Dendritic cell treated with granulocyte-macrophage colony-stimulating factor and Interleukin-4, amounts not matched to agents 40 ng/mL and 50 ng/mL, for 4 days (primary cell): Measurements from ENCODE around the gene WDR27.

Experiments
- H3K27ac Mint-ChIP-seq: one replicate; pipeline ENCODE4 v1.8.0; 2022; ENCODE audit warnings: mild to moderate bottlenecking, mixed read lengths
- H3K27me3 Mint-ChIP-seq: one replicate; pipeline ENCODE4 v1.8.0; 2022; ENCODE audit warnings: mild to moderate bottlenecking, mixed read lengths
- H3K36me3 Mint-ChIP-seq: one replicate; pipeline ENCODE4 v1.8.0; 2022; ENCODE audit warnings: low read depth, mixed read lengths
- H3K4me1 Mint-ChIP-seq: one replicate; pipeline ENCODE4 v1.8.0; 2022; ENCODE audit warnings: low read depth, mixed read lengths
- H3K4me3 Mint-ChIP-seq: one replicate; pipeline ENCODE4 v1.8.0; 2022; ENCODE audit warnings: mild to moderate bottlenecking, moderate library complexity, mixed read lengths
- H3K9me3 Mint-ChIP-seq: one replicate; pipeline ENCODE4 v1.8.0; 2022; ENCODE audit warnings: mixed read lengths
- intact Hi-C: fragments of 100-400 bp; cut with micrococcal nuclease; formaldehyde crosslinking; loops from one replicate; pipeline ENCODE4 v1.15.0; 2022

Gene WDR27

GRCh38 chr6:169501128-169501527, 200.7 kb downstream of the WDR27 start:
- H3K4me3 Mint-ChIP-seq = no peak overlapping the region
- intact Hi-C loops = no loop called here
- H3K9me3 Mint-ChIP-seq = peaks cover 12% of the 10 kb centered on the region
- H3K27me3 Mint-ChIP-seq = no peaks in the 10 kb centered on the region
- H3K36me3 Mint-ChIP-seq = no peaks in the 10 kb centered on the region
- H3K27ac Mint-ChIP-seq = no peak overlapping the region
- H3K4me1 Mint-ChIP-seq = no peaks in the 10 kb centered on the region

GRCh38 chr6:169500688-169501087, 201.1 kb downstream of the WDR27 start:
- Mint-ChIP-seq H3K27ac (no peak overlapping the region), H3K4me1 (no peaks in the 10 kb centered on the region), H3K36me3 (no peaks in the 10 kb centered on the region), H3K4me3 (no peak overlapping the region), H3K9me3 (peaks cover 12% of the 10 kb centered on the region), H3K27me3 (no peaks in the 10 kb centered on the region)
- intact Hi-C loops = no loop called here

- H3K27ac Mint-ChIP-seq = no peak overlapping the region
These were observed 202.0 kb downstream of the WDR27 start for GRCh38 chr6:169499848-169500247.

GRCh38 chr6:169498916-169499513, 202.8 kb downstream of the WDR27 start:
- intact Hi-C loops = no loop called here
- H3K4me1 Mint-ChIP-seq = no peaks in the 10 kb centered on the region
- no peak overlapping the region for H3K27ac Mint-ChIP-seq
- H3K4me3 Mint-ChIP-seq = no peak overlapping the region
- H3K27me3 Mint-ChIP-seq = no peaks in the 10 kb centered on the region
- H3K9me3 Mint-ChIP-seq = peaks cover 12% of the 10 kb centered on the region
- no peaks in the 10 kb centered on the region for H3K36me3 Mint-ChIP-seq

More at GRCh38 chr6:169499848-169500247, 202.0 kb downstream of the WDR27 start:
- intact Hi-C loops = no loop called here
- no peak overlapping the region for H3K4me3 Mint-ChIP-seq
- H3K4me1 Mint-ChIP-seq = no peaks in the 10 kb centered on the region
- H3K9me3 Mint-ChIP-seq = peaks cover 12% of the 10 kb centered on the region
- no peaks in the 10 kb centered on the region for H3K36me3 Mint-ChIP-seq
- H3K27me3 Mint-ChIP-seq = no peaks in the 10 kb centered on the region

GRCh38 chr6:169495601-169496000, 206.2 kb downstream of the WDR27 start:
- H3K4me3 Mint-ChIP-seq = no peak overlapping the region
- no peaks in the 10 kb centered on the region for H3K27me3 Mint-ChIP-seq
- H3K4me1 Mint-ChIP-seq = no peaks in the 10 kb centered on the region
- no peak overlapping the region for H3K27ac Mint-ChIP-seq
- intact Hi-C loops = no loop called here
- H3K9me3 Mint-ChIP-seq = no peaks in the 10 kb centered on the region
- no peaks in the 10 kb centered on the region for H3K36me3 Mint-ChIP-seq

GRCh38 chr6:169494038-169494437, 207.8 kb downstream of the WDR27 start:
- H3K4me3 Mint-ChIP-seq = no peak overlapping the region
- no peaks in the 10 kb centered on the region for H3K4me1 Mint-ChIP-seq
- H3K27me3 Mint-ChIP-seq = no peaks in the 10 kb centered on the region
- intact Hi-C loops = no loop called here
- H3K36me3 Mint-ChIP-seq = no peaks in the 10 kb centered on the region
- H3K9me3 Mint-ChIP-seq = no peaks in the 10 kb centered on the region
- no peak overlapping the region for H3K27ac Mint-ChIP-seq

GRCh38 chr6:169491482-169491881, 210.3 kb downstream of the WDR27 start:
- peaks cover 8% of the 10 kb centered on the region for H3K9me3 Mint-ChIP-seq
- H3K4me3 Mint-ChIP-seq = no peak overlapping the region
- intact Hi-C loops = no loop called here
- no peaks in the 10 kb centered on the region for H3K27me3 Mint-ChIP-seq
- H3K36me3 Mint-ChIP-seq = no peaks in the 10 kb centered on the region
- H3K27ac Mint-ChIP-seq = no peak overlapping the region
- no peaks in the 10 kb centered on the region for H3K4me1 Mint-ChIP-seq

- H3K9me3 Mint-ChIP-seq = peaks cover 12% of the 10 kb centered on the region
- H3K27me3 Mint-ChIP-seq = no peaks in the 10 kb centered on the region
- no peaks in the 10 kb centered on the region for H3K36me3 Mint-ChIP-seq
- H3K27ac Mint-ChIP-seq = no peak overlapping the region
- intact Hi-C loops = no loop called here
- no peaks in the 10 kb centered on the region for H3K4me1 Mint-ChIP-seq
- no peak overlapping the region for H3K4me3 Mint-ChIP-seq
These were observed 211.0 kb downstream of the WDR27 start for GRCh38 chr6:169490830-169491229.

GRCh38 chr6:169490246-169490641, 211.6 kb downstream of the WDR27 start:
- Mint-ChIP-seq H3K27me3 (no peaks in the 10 kb centered on the region), H3K27ac (no peak overlapping the region), H3K4me1 (no peaks in the 10 kb centered on the region), H3K36me3 (no peaks in the 10 kb centered on the region), H3K4me3 (no peak overlapping the region), H3K9me3 (peaks cover 17% of the 10 kb centered on the region)
- intact Hi-C loops = no loop called here

- no peak overlapping the region for H3K27ac Mint-ChIP-seq
- H3K4me1 Mint-ChIP-seq = no peaks in the 10 kb centered on the region
- H3K27me3 Mint-ChIP-seq = no peaks in the 10 kb centered on the region
- no peaks in the 10 kb centered on the region for H3K36me3 Mint-ChIP-seq
- intact Hi-C loops = no loop called here
- H3K9me3 Mint-ChIP-seq = peaks cover 23% of the 10 kb centered on the region
- no peak overlapping the region for H3K4me3 Mint-ChIP-seq
These were observed 212.1 kb downstream of the WDR27 start for GRCh38 chr6:169489563-169490245.

GRCh38 chr6:169487579-169488436, 214.0 kb downstream of the WDR27 start:
- intact Hi-C loops = no loop called here
- no peaks in the 10 kb centered on the region for H3K27me3 Mint-ChIP-seq
- H3K9me3 Mint-ChIP-seq = peaks cover 42% of the 10 kb centered on the region
- no peaks in the 10 kb centered on the region for H3K36me3 Mint-ChIP-seq
- H3K4me3 Mint-ChIP-seq = no peak overlapping the region
- no peak overlapping the region for H3K27ac Mint-ChIP-seq
- H3K4me1 Mint-ChIP-seq = no peaks in the 10 kb centered on the region

- Mint-ChIP-seq H3K27me3 (no peaks in the 10 kb centered on the region), H3K27ac (no peak overlapping the region), H3K4me3 (no peak overlapping the region), H3K4me1 (no peaks in the 10 kb centered on the region), H3K36me3 (no peaks in the 10 kb centered on the region), H3K9me3 (peaks cover 77% of the 10 kb centered on the region)
- intact Hi-C loops = no loop called here
These were observed 221.9 kb downstream of the WDR27 start for GRCh38 chr6:169479783-169480495.

- intact Hi-C loops = no loop called here
- Mint-ChIP-seq H3K36me3 (no peaks in the 10 kb centered on the region), H3K9me3 (peaks cover 55% of the 10 kb centered on the region), H3K27me3 (no peaks in the 10 kb centered on the region), H3K27ac (no peak overlapping the region), H3K4me3 (no peak overlapping the region), H3K4me1 (no peaks in the 10 kb centered on the region)
These were observed 227.5 kb downstream of the WDR27 start for GRCh38 chr6:169474362-169474761.

- Mint-ChIP-seq H3K4me3 (no peak overlapping the region), H3K4me1 (no peaks in the 10 kb centered on the region), H3K9me3 (peaks cover 55% of the 10 kb centered on the region), H3K27ac (no peak overlapping the region), H3K27me3 (no peaks in the 10 kb centered on the region), H3K36me3 (no peaks in the 10 kb centered on the region)
- intact Hi-C loops = no loop called here
These were observed 228.2 kb downstream of the WDR27 start for GRCh38 chr6:169473663-169474062.
